H1 (cell line): Measurements from ENCODE around the gene NASP. TPM values are rescaled to one million over a fixed set of nuclear protein-coding genes. Genes with fewer than 3 reads are reported as not detected.

Experiments
- CTCF ChIA-PET: fragments of 300-600 bp; sonication (Branson Sonifier 250); formaldehyde crosslinking; loops from one replicate; lab custom pipeline; 2021; ENCODE audit not compliant: partially characterized antibody; lab: Charles Lee
- POLR2A ChIA-PET: fragments of 300-600 bp; sonication (Branson Sonifier 250); formaldehyde crosslinking; loops from one replicate; lab custom pipeline; 2021; ENCODE audit warnings: inconsistent platforms; ENCODE audit not compliant: partially characterized antibody; lab: Charles Lee
- DNase-seq, 2 experiments: peaks; one replicate each; pipeline versions ENCODE4 v3.0.0 to v3.0.0-alpha.2; 2010 to 2022; ENCODE audit warnings: low spot score in 2 of 2, low read depth in 1 of 2, mixed read lengths in 1 of 2
- FAIRE-seq: peaks from 2 replicates; lab custom pipeline; 2011; peaks lifted over from hg19 to GRCh38; lab: Jason Lieb, UNC
- H2AFZ ChIP-seq: 2 replicates; pipeline ENCODE4 v1.8.1; 2012; ENCODE audit warnings: low read length, inconsistent platforms
- H2AK5ac ChIP-seq: 2 replicates; pipeline ENCODE4 v1.6.1; 2013; ENCODE audit warnings: low read depth, low read length
- H2BK120ac ChIP-seq: replicated peaks from 2 replicates; pipeline ENCODE3; 2013; ENCODE audit warnings: low read depth, low read length, inconsistent platforms
- H2BK12ac ChIP-seq: 2 replicates; pipeline ENCODE4 v1.6.1; 2013; ENCODE audit warnings: low read depth, low read length
- H2BK15ac ChIP-seq: 2 replicates; pipeline ENCODE4 v1.6.1; 2013; ENCODE audit warnings: low read length
- H2BK20ac ChIP-seq: 2 replicates; pipeline ENCODE4 v1.6.1; 2013; ENCODE audit warnings: low read length
- H2BK5ac ChIP-seq: 2 replicates; pipeline ENCODE4 v1.6.1; 2013; ENCODE audit warnings: low read depth, low read length
- H3K14ac ChIP-seq: 2 replicates; pipeline ENCODE4 v1.6.1; 2013; ENCODE audit warnings: inconsistent platforms; ENCODE audit not compliant: insufficient read length
- H3K18ac ChIP-seq: 2 replicates; pipeline ENCODE4 v1.6.1; 2013; ENCODE audit warnings: low read length; ENCODE audit errors: extremely low read depth
- H3K23ac ChIP-seq: 2 replicates; pipeline ENCODE4 v1.6.1; 2013; ENCODE audit warnings: inconsistent platforms; ENCODE audit not compliant: insufficient read length
- H3K23me2 ChIP-seq: 2 replicates; pipeline ENCODE4 v1.6.1; 2013; ENCODE audit warnings: low read depth, low read length
- H3K27ac ChIP-seq: 2 replicates; pipeline ENCODE4 v1.6.1; 2011; ENCODE audit warnings: low read depth, low read length, inconsistent platforms
- H3K27me3 ChIP-seq, 4 experiments: replicated peaks in 1 of 4; 1 replicate in 1 of 4; 2 replicates in 3 of 4; pipeline versions ENCODE4 v1.6.1 to v1.8.1; 2011 to 2013; ENCODE audit warnings: low read length in 3 of 4, mild to moderate bottlenecking in 3 of 4, inconsistent platforms in 2 of 4, mixed read lengths in 2 of 4, moderate library complexity in 1 of 4; ENCODE audit not compliant: control insufficient read depth in 3 of 4, insufficient read depth in 3 of 4; ENCODE audit errors: extremely low read depth in 1 of 4
- H3K36me3 ChIP-seq, 4 experiments: 2 replicates each; pipeline versions ENCODE4 v1.6.1 to v1.8.1; 2011 to 2013; ENCODE audit warnings: mild to moderate bottlenecking in 4 of 4, low read length in 3 of 4, moderate library complexity in 2 of 4, control low read depth in 1 of 4, inconsistent platforms in 1 of 4; ENCODE audit not compliant: insufficient read depth in 4 of 4, control insufficient read depth in 2 of 4
- H3K4ac ChIP-seq: replicated peaks from 2 replicates; pipeline ENCODE3; 2013; ENCODE audit warnings: low read length, low read depth, mixed read lengths, inconsistent platforms; ENCODE audit not compliant: insufficient read length
- H3K4me1 ChIP-seq, 4 experiments: replicated peaks in 1 of 4; 1 replicate in 1 of 4; 2 replicates in 3 of 4; pipeline versions ENCODE4 v1.6.1 to v1.8.1; 2011 to 2013; ENCODE audit warnings: low read length in 3 of 4, inconsistent platforms in 2 of 4, mixed read lengths in 1 of 4; ENCODE audit not compliant: insufficient read depth in 4 of 4, control insufficient read depth in 3 of 4
- H3K4me2 ChIP-seq, 2 experiments: 2 replicates each; pipeline versions ENCODE4 v1.6.1 to v1.8.1; 2011 to 2013; ENCODE audit warnings: low read depth in 2 of 2, low read length in 2 of 2, control low read depth in 1 of 2, inconsistent platforms in 1 of 2, mild to moderate bottlenecking in 1 of 2; ENCODE audit not compliant: insufficient read depth in 1 of 2
- H3K4me3 ChIP-seq, 4 experiments: fragments of 200-600, 300-600 bp in 1 of 4; sonication (generic), shearing (Covaris generic), sonication (Bioruptor Twin) in 1 of 4; 2 replicates each; pipeline versions ENCODE4 v1.5.1 to v1.8.1; 2011 to 2016; ENCODE audit warnings: low read length in 4 of 4, low read depth in 3 of 4, control low read depth in 2 of 4, inconsistent platforms in 2 of 4, mild to moderate bottlenecking in 2 of 4, mixed read lengths in 1 of 4, moderate library complexity in 1 of 4; ENCODE audit not compliant: insufficient read depth in 2 of 4; ENCODE audit errors: extremely low read depth in 1 of 4
- H3K56ac ChIP-seq: replicated peaks from 2 replicates; pipeline ENCODE3; 2013; ENCODE audit warnings: low read depth, mild to moderate bottlenecking, mixed read lengths, low read length, inconsistent platforms; ENCODE audit not compliant: insufficient read length
- H3K79me1 ChIP-seq: 2 replicates; pipeline ENCODE4 v1.6.1; 2013; ENCODE audit warnings: low read depth, low read length, control low read depth
- H3K79me2 ChIP-seq, 2 experiments: 2 replicates each; pipeline versions ENCODE4 v1.6.1 to v1.8.1; 2012 to 2013; ENCODE audit warnings: low read length in 2 of 2, mild to moderate bottlenecking in 2 of 2, inconsistent platforms in 1 of 2; ENCODE audit not compliant: insufficient read depth in 2 of 2, control insufficient read depth in 1 of 2
- H3K9ac ChIP-seq, 4 experiments: replicated peaks in 1 of 4; 1 replicate in 1 of 4; 2 replicates in 3 of 4; pipeline versions ENCODE4 v1.6.1 to v1.8.1; 2011 to 2013; ENCODE audit warnings: low read depth in 3 of 4, low read length in 3 of 4, control low read depth in 2 of 4, mild to moderate bottlenecking in 2 of 4, moderate library complexity in 2 of 4, inconsistent platforms in 1 of 4; ENCODE audit errors: extremely low read depth in 1 of 4
- H3K9me3 ChIP-seq, 2 experiments: 2 replicates each; pipeline versions ENCODE4 v1.6.1 to v1.8.1; 2012 to 2013; ENCODE audit warnings: mild to moderate bottlenecking in 2 of 2, moderate library complexity in 2 of 2, control low read depth in 1 of 2, inconsistent platforms in 1 of 2, low read depth in 1 of 2, low read length in 1 of 2, mixed read lengths in 1 of 2; ENCODE audit not compliant: insufficient read depth in 2 of 2
- H4K20me1 ChIP-seq, 2 experiments: replicated peaks in 1 of 2; 2 replicates each; pipeline versions ENCODE3 to v1.8.1; 2011 to 2013; ENCODE audit warnings: inconsistent platforms in 2 of 2, low read length in 2 of 2, mild to moderate bottlenecking in 1 of 2; ENCODE audit not compliant: insufficient read depth in 2 of 2, control insufficient read depth in 1 of 2
- H4K5ac ChIP-seq: 2 replicates; pipeline ENCODE4 v1.6.1; 2013; ENCODE audit warnings: low read length, low read depth, mixed read lengths, inconsistent platforms; ENCODE audit not compliant: insufficient read length
- H4K8ac ChIP-seq: 2 replicates; pipeline ENCODE4 v1.8.0; 2013; ENCODE audit warnings: mild to moderate bottlenecking, moderate library complexity, low read length, inconsistent platforms; ENCODE audit not compliant: insufficient read depth; ENCODE audit errors: extremely low read depth
- H4K91ac ChIP-seq: replicated peaks from 2 replicates; pipeline ENCODE3; 2013; ENCODE audit warnings: low read length, mixed read lengths, inconsistent platforms; ENCODE audit not compliant: insufficient read length
- YY1 ChIP-seq: IDR thresholded peaks from 2 replicates; pipeline ENCODE4 v1.6.1; 2011; ENCODE audit warnings: low read depth, mild to moderate bottlenecking, low read length
- WGBS, 2 experiments: shearing (Covaris generic) in 1 of 2; methylation state at CpG; one replicate each; pipeline versions ENCODE4 v1.1.6 to v1.1.7; 2013 to 2015; ENCODE audit warnings: low lambda C conversion rate in 2 of 2, mixed read lengths in 2 of 2, inconsistent platforms in 1 of 2, low coverage in 1 of 2, missing lambda C conversion rate in 1 of 2; ENCODE audit not compliant: insufficient replicate concordance in 2 of 2, insufficient coverage in 1 of 2, insufficient read length in 1 of 2; ENCODE audit errors: extremely low coverage in 1 of 2, missing lambda C conversion rate in 1 of 2; 5-methylcytosine and 5-hydroxymethylcytosine counted together
- polyA plus RNA-seq, 7 experiments: library from polyadenylated mRNA; depleted of rRNA in 3 of 7; stranded (reverse) in 5 of 7; unstranded in 2 of 7; fragments of >200 nt in 5 of 7; fragments of 200-250 nt in 2 of 7; gene quantifications; 1 replicate in 5 of 7; 2 replicates in 1 of 7; 4 replicates in 1 of 7; pipeline versions ENCODE4 v1.2.1 to v1.2.3, GENCODE V29; 2011 to 2013; ENCODE audit warnings: missing spikeins in 2 of 7, mixed read lengths in 2 of 7
- total RNA-seq: library from RNA; stranded (reverse); fragmentation: NEBNext Ultra II Directional; extraction: Animal tissue kit (Norgen Biotek cat#: 25700); gene quantifications from 2 replicates; pipeline ENCODE4 v1.2.1, GENCODE V29; 2021

Gene NASP
- total and polyA plus RNA-seq, 2 of the 8 experiments (the other 6 are each of a cell fraction or from before 2014, with no cell fraction given), result 263 to 647 TPM

DNA sequence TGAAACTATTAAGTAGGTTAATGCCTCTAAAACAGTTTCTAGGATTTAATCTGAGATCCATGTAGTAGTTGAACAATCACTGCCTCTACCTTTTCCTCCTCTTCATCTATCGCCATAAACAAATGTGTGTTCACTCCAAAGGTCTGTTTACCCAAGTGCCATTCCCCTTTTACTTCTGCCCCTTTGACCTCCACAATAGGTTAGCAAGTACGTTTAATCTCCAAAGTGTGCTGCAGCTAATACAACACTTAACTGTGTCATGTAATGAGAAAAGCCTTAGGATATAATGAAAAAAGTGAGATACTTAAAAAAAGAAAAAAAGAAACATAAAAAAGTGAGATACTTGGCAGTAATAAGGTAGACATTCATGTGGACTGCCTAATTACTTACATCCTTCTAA, 74.3 kb downstream of the NASP start:
- DNase-seq, result no peak
- Histone ChIP-seq H2BK20ac (no peak overlapping the region), H4K20me1 (peaks cover 2 to 7% of the 10 kb centered on the region in 2 experiments), H2AFZ (no peak overlapping the region), H3K27ac (no peak overlapping the region), H3K18ac (no peak overlapping the region), H3K36me3 (peaks cover 28 to 78% (median 52%) of the 10 kb centered on the region in 4 experiments), H2BK5ac (no peak overlapping the region), H3K4ac (no peak overlapping the region), H2BK12ac (no peak overlapping the region), H2AK5ac (no peak overlapping the region), H3K23ac (no peak overlapping the region), H3K9ac (no peak overlapping the region), H2BK15ac (no peak overlapping the region), H3K79me1 (no peaks in the 10 kb centered on the region; the same call in 1 of the 2 replicates), H4K8ac (no peak overlapping the region), H3K27me3 (no peaks in the 10 kb centered on the region), H2BK120ac (no peak overlapping the region), H3K79me2 (peaks cover 0 to 32% of the 10 kb centered on the region in 2 experiments), H3K4me1 (no peaks in the 10 kb centered on the region), H3K14ac (no peak overlapping the region), H3K9me3 (no peaks in the 10 kb centered on the region), H3K4me3 (no peak overlapping the region), H4K91ac (no peak overlapping the region), H3K56ac (no peak overlapping the region), H4K5ac (no peak overlapping the region), H3K23me2 (no peaks in the 10 kb centered on the region), H3K4me2 (no peak overlapping the region)
- ChIA-PET POLR2A (interaction anchor here (1.5 kb wide), 1 partner anchor 21 kb away, joined by 3 read pairs; no protein-coding TSS in a partner anchor), CTCF (no interaction called here)
- WGBS, 2 experiments, result 92% methylated on average over 2 of the region's 2 CpGs; no CpG with 5 or more reads in 1 of the 2 experiments
- no peak for FAIRE-seq
- no peak for TF ChIP-seq YY1
